ENCODE measurements around the gene TGM1.
"Not testable (repeated sequence)": the region's sequence is repeated elsewhere in the genome, so short reads cannot be mapped to it uniquely, and the experiment has no call there.

TGM1 gene

GRCh38 chr14:24255438-24255837 lies 7.5 kb downstream of the TGM1 start:
- no peak for DNase-seq (ENCODE audit: low read depth in 2 of 3, low spot score in 2 of 3)

- DNase-seq (ENCODE audit: low read depth in 2 of 3, low spot score in 2 of 3), result no peak
Observed at GRCh38 chr14:24254630-24255392, 8.2 kb downstream of the TGM1 start.

GRCh38 chr14:24253936-24254335 lies 9.0 kb downstream of the TGM1 start:
- no peak for DNase-seq (ENCODE audit: low read depth in 2 of 3, low spot score in 2 of 3)

- DNase-seq (ENCODE audit: low read depth in 2 of 3, low spot score in 2 of 3), result no peak
Observed at GRCh38 chr14:24252289-24253124, 10.5 kb downstream of the TGM1 start.

- DNase-seq (ENCODE audit: low read depth in 2 of 3, low spot score in 2 of 3), result no peak
Observed at GRCh38 chr14:24251880-24252288, 11.1 kb downstream of the TGM1 start.

- no peak for DNase-seq (ENCODE audit: low read depth in 2 of 3, low spot score in 2 of 3)
Observed at GRCh38 chr14:24250354-24250753, 12.6 kb downstream of the TGM1 start.

GRCh38 chr14:24249230-24250021 lies 13.6 kb downstream of the TGM1 start:
- no peak for DNase-seq (ENCODE audit: low read depth in 2 of 3, low spot score in 2 of 3)

- DNase-seq (ENCODE audit: low read depth in 2 of 3, low spot score in 2 of 3), result no peak
Observed at GRCh38 chr14:24247422-24247821, 15.6 kb downstream of the TGM1 start.

GRCh38 chr14:24246765-24247212 lies 16.2 kb downstream of the TGM1 start:
- no peak for DNase-seq (ENCODE audit: low read depth in 2 of 3, low spot score in 2 of 3)

- DNase-seq (ENCODE audit: low read depth in 2 of 3, low spot score in 2 of 3), result not testable (repeated sequence)
Observed at GRCh38 chr14:24245350-24245749, 17.6 kb downstream of the TGM1 start.

GRCh38 chr14:24243336-24243836 lies 19.6 kb downstream of the TGM1 start:
- DNase-seq (ENCODE audit: low read depth in 2 of 3, low spot score in 2 of 3), result no peak

- DNase-seq (ENCODE audit: low read depth in 2 of 3, low spot score in 2 of 3), result peak in 1 of 3 experiments; percentile 82
Observed at GRCh38 chr14:24241829-24242443, 21.0 kb downstream of the TGM1 start.

- DNase-seq (ENCODE audit: low read depth in 2 of 3, low spot score in 2 of 3), result no peak
Observed at GRCh38 chr14:24240110-24240918, 22.7 kb downstream of the TGM1 start.

GRCh38 chr14:24238527-24239037 lies 24.4 kb downstream of the TGM1 start:
- no peak for DNase-seq (ENCODE audit: low read depth in 2 of 3, low spot score in 2 of 3)

GRCh38 chr14:24238123-24238522 lies 24.9 kb downstream of the TGM1 start:
- no peak for DNase-seq (ENCODE audit: low read depth in 2 of 3, low spot score in 2 of 3)

- DNase-seq (ENCODE audit: low read depth in 2 of 3, low spot score in 2 of 3), result no peak
Observed at GRCh38 chr14:24237463-24237955, 25.5 kb downstream of the TGM1 start.

- DNase-seq (ENCODE audit: low read depth in 2 of 3, low spot score in 2 of 3), result no peak
Observed at GRCh38 chr14:24236689-24237462, 26.1 kb downstream of the TGM1 start.

- DNase-seq (ENCODE audit: low read depth in 2 of 3, low spot score in 2 of 3), result no peak
Observed at GRCh38 chr14:24235804-24236688, 26.9 kb downstream of the TGM1 start.

Measured in activated CD8-positive, alpha-beta memory T cell treated with anti-CD3 and anti-CD28 coated beads for 48 hours (primary cell).